OCI-LY1 (cell line): Measurements from ENCODE around the gene DRICH1.

ENCODE experiments used
- EZH2 ChIP-seq: fragments of 200-600 bp; sonication (generic), shearing (Covaris generic); IDR thresholded peaks from 2 replicates; pipeline ENCODE4 v1.8.0; 2017; ENCODE audit warnings: borderline replicate concordance, mixed run types, mild to moderate bottlenecking, antibody characterized with exemption, low read length, moderate library complexity, mixed read lengths
- TF ChIP-seq, protein P1 (sequence below): fragments of 200-600 bp; sonication (generic), shearing (Covaris generic); IDR thresholded peaks from 2 replicates; pipeline ENCODE4 v1.5.1; 2017; ENCODE audit warnings: mild to moderate bottlenecking, antibody characterized with exemption, low read length, moderate library complexity, mixed read lengths

DNA sequence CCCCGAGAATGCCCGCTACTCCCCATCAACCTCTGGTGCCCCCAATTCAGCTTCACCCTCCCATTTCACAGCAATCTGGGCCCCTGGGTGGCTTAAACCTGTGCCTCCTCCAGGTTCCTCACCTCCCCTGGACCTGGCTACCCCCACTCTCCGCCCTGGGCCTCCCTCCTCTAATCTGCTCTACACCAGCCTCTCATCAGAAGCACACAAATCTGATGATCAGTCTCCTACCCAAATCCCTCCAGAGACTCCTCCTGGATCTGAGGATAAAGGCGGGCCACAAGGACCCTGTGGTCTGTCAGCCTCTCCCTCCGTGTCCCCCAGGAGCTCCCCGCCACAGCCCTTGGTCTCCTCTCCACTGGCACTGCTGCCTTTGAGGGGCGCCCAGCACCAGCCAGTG is 28.9 kb downstream of the DRICH1 start:
- TF ChIP-seq EZH2 = no peak
- TF ChIP-seq, protein P1, sequence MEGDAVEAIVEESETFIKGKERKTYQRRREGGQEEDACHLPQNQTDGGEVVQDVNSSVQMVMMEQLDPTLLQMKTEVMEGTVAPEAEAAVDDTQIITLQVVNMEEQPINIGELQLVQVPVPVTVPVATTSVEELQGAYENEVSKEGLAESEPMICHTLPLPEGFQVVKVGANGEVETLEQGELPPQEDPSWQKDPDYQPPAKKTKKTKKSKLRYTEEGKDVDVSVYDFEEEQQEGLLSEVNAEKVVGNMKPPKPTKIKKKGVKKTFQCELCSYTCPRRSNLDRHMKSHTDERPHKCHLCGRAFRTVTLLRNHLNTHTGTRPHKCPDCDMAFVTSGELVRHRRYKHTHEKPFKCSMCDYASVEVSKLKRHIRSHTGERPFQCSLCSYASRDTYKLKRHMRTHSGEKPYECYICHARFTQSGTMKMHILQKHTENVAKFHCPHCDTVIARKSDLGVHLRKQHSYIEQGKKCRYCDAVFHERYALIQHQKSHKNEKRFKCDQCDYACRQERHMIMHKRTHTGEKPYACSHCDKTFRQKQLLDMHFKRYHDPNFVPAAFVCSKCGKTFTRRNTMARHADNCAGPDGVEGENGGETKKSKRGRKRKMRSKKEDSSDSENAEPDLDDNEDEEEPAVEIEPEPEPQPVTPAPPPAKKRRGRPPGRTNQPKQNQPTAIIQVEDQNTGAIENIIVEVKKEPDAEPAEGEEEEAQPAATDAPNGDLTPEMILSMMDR = no peak
